Mucosa of rectum (tissue), 2 donors: ENCODE measurements around the gene DDX20.
"Not testable (repeated sequence)": the region's sequence is repeated elsewhere in the genome, so short reads cannot be mapped to it uniquely, and the experiment has no call there.

Experiments used
- H3K27ac ChIP-seq, 2 donors: one replicate each; pipeline ENCODE4 v1.7.0; 2013; ENCODE audit warnings: inconsistent platforms in 2 of 2, low read depth in 2 of 2, low read length in 2 of 2
- H3K27me3 ChIP-seq, 2 donors: one replicate each; pipeline ENCODE4 v1.7.0; 2013; ENCODE audit warnings: low read length in 2 of 2; ENCODE audit not compliant: control insufficient read depth in 2 of 2, insufficient read depth in 2 of 2
- H3K36me3 ChIP-seq, 2 donors: one replicate each; pipeline ENCODE4 v1.7.0; 2013; ENCODE audit warnings: low read length in 2 of 2; ENCODE audit not compliant: control insufficient read depth in 2 of 2, insufficient read depth in 2 of 2
- H3K4me1 ChIP-seq, 2 donors: one replicate each; pipeline ENCODE4 v1.7.0; 2013; ENCODE audit warnings: low read length in 2 of 2, mild to moderate bottlenecking in 1 of 2; ENCODE audit not compliant: control insufficient read depth in 2 of 2, insufficient read depth in 2 of 2
- H3K4me3 ChIP-seq, 2 donors: one replicate each; pipeline ENCODE4 v1.7.0; 2013; ENCODE audit warnings: low read length in 2 of 2
- H3K9ac ChIP-seq, 2 donors: one replicate each; pipeline ENCODE4 v1.7.0; 2013; ENCODE audit warnings: low read length in 2 of 2, low read depth in 1 of 2, mild to moderate bottlenecking in 1 of 2
- H3K9me3 ChIP-seq, 2 donors: one replicate each; pipeline ENCODE4 v1.7.0; 2013; ENCODE audit warnings: low read length in 2 of 2; ENCODE audit not compliant: control insufficient read depth in 2 of 2
- donor health status: healthy.
- donor health status: Normal muscosa, but diverticular disease.

DDX20 gene

DNA sequence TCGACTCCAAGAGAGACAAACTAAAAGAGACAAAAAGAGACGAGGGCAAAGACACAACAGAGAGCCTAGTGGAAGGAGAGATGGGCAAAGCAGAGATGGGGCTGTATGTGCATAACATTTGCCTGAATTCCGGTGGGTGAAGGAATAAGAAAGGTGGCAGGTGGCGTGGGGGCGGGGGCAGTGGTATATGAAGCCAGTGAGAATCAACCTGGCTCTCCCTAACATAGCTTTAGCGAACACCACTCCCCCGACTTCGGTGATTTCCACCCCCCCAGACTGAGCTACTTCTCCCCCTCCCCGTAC lies 17.6 kb upstream of the DDX20 start:
- Histone ChIP-seq H3K4me1 (peaks cover 17 to 24% of the 10 kb centered on the region in 2 donors), H3K27me3 (peaks cover 8 to 12% of the 10 kb centered on the region in 2 donors), H3K27ac (peak overlapping the region in 1 of 2 donors; percentile 86), H3K9me3 (no peaks in the 10 kb centered on the region), H3K4me3 (peak overlapping the region; percentile 68 to 78), H3K9ac (peak overlapping the region in 1 of 2 donors; percentile 74), H3K36me3 (no peaks in the 10 kb centered on the region)

DNA sequence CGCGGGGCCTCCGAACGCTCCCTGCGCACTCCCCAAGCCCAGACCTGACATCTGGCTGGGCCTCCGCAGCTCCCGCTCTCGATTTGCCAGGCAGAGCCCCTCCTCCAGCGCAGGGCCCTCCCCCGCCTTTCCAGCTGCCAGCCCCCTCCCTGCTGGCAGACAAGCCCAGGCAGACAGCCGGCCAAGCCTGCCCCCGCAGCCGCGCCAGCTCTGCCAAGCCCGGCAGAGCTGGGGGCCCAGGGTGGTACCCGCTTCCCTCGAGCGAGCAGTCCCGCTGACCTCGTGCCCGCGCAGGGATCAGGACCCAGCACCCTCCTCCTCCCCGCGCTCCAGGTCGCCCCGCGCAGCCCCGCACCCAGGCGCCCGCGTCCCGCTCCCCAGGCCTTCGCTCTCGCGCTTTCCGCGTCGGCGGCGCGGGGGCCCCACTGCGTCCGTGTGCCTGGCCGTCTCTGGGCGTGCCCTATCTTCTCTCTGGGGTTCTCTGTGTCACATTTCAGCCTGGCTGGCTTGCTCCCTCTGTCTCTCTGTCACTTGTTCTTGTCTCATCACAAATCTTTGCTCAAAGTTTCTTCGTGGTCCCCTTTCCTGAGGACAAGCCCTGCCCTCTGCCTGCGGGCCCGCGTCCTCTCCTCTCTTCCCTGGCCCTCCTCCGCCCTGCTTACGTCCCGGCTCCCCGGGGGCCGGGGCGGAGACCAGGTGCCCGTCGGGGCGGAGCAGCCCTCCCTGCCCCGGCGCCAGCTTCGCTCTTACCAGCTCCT lies 17.1 kb upstream of the DDX20 start:
- Histone ChIP-seq H3K4me3 (peak overlapping the region; percentile 68 to 78), H3K4me1 (peaks cover 16 to 22% of the 10 kb centered on the region in 2 donors), H3K27ac (peak overlapping the region; percentile 70 to 86), H3K9me3 (no peaks in the 10 kb centered on the region), H3K36me3 (no peaks in the 10 kb centered on the region), H3K27me3 (peaks cover 8 to 12% of the 10 kb centered on the region in 2 donors), H3K9ac (peak overlapping the region; percentile 74 to 78)

DNA sequence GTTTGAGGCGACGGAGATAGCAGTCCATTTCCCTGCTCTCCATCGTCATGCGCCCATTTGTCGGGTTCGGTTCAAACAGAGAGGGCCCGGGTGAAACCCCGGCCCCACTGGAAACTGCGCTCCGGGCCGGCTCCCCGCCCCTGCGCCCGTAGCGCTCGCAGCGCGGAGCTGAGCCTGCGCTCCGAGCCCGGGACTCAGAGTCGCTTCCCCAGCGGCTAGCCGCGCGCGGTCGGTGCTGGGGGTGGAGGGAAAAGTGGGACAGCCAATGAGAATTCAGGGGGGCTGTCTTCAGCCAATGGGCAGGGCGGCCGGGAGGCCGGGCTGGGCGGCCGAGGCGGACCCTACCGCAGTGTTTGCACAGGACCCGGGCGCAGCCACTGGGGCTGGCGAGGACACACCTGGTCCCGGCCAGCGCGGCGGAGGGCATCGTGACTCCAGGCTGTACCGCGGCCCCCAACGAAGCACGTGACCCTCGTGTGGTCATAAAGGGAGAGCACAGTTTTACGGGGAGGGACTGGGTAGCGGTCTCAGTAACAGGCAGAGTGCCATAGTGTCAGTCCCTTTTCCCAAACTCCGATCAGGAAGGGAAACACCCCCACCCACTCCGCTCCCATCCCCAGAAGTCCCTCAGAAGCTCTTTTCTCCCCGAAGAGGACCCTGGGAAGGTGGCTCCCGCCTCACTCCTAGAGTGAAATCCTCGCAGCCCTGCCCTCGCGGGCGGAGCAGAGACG lies 16.3 kb upstream of the DDX20 start, which contains the start of gene INKA2:
Gene INKA2, minus strand, starts transcription at position 202 of the 731 bp plus-strand sequence. Its CDS starts 153 bp downstream, at position 49.
- H3K4me1 ChIP-seq = peaks cover 10 to 18% of the 10 kb centered on the region in 2 donors
- H3K9ac ChIP-seq = peak within 1 kb of the TSS; percentile 74 to 78
- peak within 1 kb of the TSS; percentile 68 to 78 for H3K4me3 ChIP-seq
- H3K36me3 ChIP-seq = no peaks in the 10 kb centered on the region
- H3K27ac ChIP-seq = peak within 1 kb of the TSS; percentile 70 to 86
- peaks cover 8 to 12% of the 10 kb centered on the region in 2 donors for H3K27me3 ChIP-seq
- no peaks in the 10 kb centered on the region for H3K9me3 ChIP-seq

DNA sequence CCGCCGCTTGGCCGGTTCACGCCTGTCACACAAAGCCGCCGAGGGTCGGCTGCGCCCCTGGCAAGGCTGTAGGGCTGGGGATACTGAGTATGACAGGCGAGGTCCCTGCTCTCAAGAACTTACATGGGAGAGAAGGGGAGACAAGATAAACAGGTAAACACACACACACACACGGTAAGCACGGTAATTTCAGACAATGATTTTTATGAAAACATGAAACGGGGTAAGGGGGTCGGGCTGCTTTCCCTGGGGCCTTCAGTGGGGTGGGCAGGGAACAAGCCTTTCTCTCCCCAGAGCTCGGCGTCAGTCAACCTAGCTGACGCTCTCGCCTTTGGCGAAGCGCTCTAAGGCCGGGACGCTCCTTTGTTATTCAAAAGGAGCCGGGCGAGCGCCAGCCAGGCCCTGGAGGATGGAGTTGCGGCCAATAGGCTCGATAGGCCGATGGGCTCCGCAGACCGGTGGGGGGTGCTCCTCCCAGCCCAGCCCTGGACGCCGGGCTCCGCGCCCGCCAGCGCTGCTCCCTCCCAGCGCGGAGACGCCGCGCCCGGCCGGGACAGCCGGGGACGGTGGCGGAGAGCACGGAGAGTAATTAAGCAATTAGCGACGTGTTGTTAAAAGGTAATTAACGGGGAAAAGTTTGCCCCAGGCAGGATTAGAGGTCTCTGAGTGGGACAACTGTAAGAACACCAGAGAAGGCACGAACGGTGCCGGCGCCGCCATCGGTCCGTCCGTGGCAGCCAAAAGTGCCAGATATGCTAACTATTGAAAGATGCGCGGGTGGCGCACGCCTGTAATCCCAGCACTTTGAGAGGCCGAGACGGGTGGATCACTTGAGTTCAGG lies 15.6 kb upstream of the DDX20 start:
- Histone ChIP-seq H3K4me1 (peaks cover 10 to 18% of the 10 kb centered on the region in 2 donors), H3K27me3 (peaks cover 8 to 12% of the 10 kb centered on the region in 2 donors), H3K9ac (peak overlapping the region; percentile 48 to 74), H3K4me3 (peak overlapping the region; percentile 68 to 78), H3K27ac (peak overlapping the region; percentile 70 to 86), H3K36me3 (no peaks in the 10 kb centered on the region), H3K9me3 (no peaks in the 10 kb centered on the region)

DNA sequence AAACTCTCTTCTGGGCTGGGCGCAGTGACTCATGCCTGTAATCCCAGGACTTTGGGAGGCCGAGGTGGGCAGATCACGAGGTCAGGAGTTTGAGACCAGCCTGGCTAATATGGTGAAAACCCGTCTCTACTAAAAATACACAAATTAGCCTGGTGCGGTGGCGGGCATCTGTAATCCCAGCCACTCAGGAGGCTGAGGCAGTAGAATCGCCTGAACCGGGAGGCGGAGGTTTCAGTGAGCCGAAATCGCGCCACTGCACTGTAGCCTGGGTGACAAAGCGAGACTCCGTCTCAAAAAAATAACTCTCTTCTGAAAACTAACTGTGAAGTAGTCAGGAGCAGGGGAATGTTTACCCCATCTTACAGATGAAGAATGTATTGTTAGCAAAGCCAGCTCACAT lies 13.4 kb upstream of the DDX20 start:
- peaks cover 10 to 14% of the 10 kb centered on the region in 2 donors for H3K4me1 ChIP-seq
- not testable (repeated sequence) for H3K9ac ChIP-seq, H3K36me3 ChIP-seq, H3K27ac ChIP-seq, H3K9me3 ChIP-seq, H3K4me3 ChIP-seq
- H3K27me3 ChIP-seq = peaks cover 8 to 12% of the 10 kb centered on the region in 2 donors

DNA sequence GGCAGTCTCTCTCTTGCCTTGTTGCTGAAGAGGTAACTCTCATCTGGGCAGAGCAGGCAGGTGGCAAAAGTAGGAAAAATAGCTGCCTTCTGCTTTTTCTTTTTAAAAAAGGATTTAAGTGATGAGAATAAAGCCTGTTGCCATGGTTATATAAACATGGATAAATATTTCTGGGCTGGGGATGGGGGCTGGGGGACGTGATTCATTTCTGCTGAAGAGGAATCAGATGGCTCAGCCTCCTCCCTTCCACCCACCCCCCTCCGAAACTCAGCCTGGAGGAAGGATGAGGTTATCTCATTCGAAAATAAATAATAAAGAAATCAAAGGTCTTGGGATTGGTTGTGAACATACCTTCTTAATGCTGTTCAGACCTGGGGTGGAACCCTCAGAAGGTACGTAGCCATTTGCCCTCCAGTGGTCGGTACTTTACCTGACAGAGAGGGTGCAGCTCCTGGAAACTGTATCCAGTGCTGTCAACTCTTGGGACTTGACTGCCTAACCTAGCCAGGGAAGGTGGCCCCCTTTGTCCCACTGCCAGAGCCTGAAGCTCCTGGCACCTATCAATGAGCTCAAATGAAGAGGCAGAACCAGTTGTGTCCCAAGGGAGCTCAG lies 12.7 kb upstream of the DDX20 start:
- Histone ChIP-seq H3K4me3 (no peak overlapping the region), H3K4me1 (peaks cover 6 to 9% of the 10 kb centered on the region in 2 donors), H3K36me3 (no peaks in the 10 kb centered on the region)

DNA sequence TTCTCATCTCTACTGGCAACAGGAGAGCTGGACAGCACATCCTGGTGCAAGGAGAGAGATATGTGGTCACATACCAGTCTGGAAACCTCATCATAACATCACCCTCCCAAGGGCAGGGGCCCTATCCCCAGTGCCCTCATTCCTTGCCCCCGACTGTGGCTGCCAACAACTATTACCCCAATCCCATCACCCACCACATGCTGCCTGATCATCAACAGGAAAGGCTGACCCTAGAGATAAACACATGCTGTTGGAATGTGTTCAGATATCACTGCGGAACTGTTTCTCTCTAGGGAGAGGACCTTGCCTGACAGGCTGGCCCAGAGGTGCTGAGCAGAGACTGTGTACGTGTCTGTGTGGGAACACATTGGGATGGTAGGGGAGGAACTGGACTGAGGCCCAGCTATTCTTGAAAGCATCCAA lies 12.0 kb upstream of the DDX20 start:
- Histone ChIP-seq H3K9ac (no peak overlapping the region), H3K36me3 (no peaks in the 10 kb centered on the region), H3K4me1 (peaks cover 2 to 5% of the 10 kb centered on the region in 2 donors), H3K4me3 (no peak overlapping the region), H3K9me3 (no peaks in the 10 kb centered on the region), H3K27me3 (peaks cover 7 to 8% of the 10 kb centered on the region in 2 donors), H3K27ac (no peak overlapping the region)

More for the DNA sequence above, 12.7 kb upstream of the DDX20 start:
- Histone ChIP-seq H3K27ac (no peak overlapping the region), H3K9me3 (no peaks in the 10 kb centered on the region), H3K9ac (no peak overlapping the region), H3K27me3 (peaks cover 7 to 8% of the 10 kb centered on the region in 2 donors)

DNA sequence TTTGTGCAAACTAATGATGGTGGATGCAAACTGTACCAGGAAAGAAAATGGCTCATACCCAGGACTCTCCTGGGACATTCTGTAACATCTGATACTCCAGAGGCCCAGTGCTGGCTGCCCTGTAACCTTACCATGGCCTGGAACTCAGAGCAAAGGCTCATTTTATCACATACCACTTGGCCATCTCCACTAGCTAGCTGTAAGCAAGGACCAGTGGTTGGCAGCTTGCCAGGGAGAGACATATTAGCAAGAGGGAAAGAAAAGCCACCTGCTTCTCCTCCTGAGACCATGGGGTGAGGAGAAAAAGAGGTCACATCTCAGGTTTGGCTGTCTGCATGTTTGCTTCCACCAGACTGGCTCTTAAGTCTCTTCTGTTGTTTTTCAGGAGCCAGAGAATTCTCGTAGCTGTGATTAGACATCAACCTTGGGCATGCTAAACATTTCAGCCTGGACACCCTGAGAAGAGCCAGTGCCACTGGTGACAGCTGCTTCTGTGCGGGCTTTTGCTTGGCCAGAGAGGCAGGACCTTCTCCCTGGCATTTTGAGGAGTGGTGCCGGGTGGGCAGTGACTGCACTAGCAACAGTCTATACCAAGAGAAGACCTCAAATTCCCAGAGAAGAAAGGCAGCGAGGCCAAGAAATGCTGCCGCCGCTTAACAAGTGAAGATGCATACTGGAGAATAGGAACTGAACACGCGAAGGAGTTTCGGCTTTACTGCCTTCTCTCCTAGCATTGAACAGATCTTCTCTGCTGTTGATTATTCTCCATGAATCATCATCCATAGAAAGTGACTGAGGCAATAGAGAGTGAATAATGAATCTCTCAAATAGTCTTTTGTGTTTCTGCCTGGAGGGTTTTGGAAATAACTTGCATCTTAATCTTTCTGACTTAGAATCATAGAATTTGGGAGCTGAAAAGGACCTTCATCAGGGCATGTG lies 9.8 kb upstream of the DDX20 start:
- H3K27me3 ChIP-seq = peaks cover 6 to 8% of the 10 kb centered on the region in 2 donors
- H3K36me3 ChIP-seq = no peaks in the 10 kb centered on the region
- no peak overlapping the region for H3K27ac ChIP-seq
- no peak overlapping the region for H3K9ac ChIP-seq
- H3K4me1 ChIP-seq = no peaks in the 10 kb centered on the region
- H3K4me3 ChIP-seq = no peak overlapping the region
- no peaks in the 10 kb centered on the region for H3K9me3 ChIP-seq

DNA sequence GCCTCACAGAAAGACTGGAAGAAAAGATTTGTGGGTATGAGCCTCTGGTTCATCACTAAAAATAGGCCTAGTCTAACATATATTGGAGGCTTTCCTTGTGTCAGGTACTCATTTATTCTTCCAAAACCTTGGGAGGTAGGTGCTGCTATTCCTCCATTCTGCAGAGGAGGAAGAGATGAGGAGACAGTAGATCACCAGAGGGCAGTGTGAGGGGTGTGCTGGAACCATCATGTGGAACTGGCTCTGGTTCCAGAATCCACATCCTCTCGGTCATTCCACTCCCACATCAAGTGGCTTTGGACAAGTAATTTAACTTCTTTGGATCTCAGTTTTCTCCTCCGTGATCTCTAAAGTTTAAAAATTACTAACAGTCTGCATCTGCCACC lies 9.1 kb upstream of the DDX20 start:
- Histone ChIP-seq H3K9me3 (no peaks in the 10 kb centered on the region), H3K9ac (no peak overlapping the region), H3K27ac (no peak overlapping the region), H3K4me3 (no peak overlapping the region), H3K4me1 (no peaks in the 10 kb centered on the region), H3K27me3 (peaks cover 0 to 3% of the 10 kb centered on the region in 2 donors), H3K36me3 (no peaks in the 10 kb centered on the region)
